ENCODE measurements around the gene IFT25.
"Not testable (repeated sequence)": the region's sequence is repeated elsewhere in the genome, so short reads cannot be mapped to it uniquely, and the experiment has no call there.

IFT25 gene

GRCh38 chr1:53945433-53946251, at the start of gene IFT25:
Gene IFT25 (minus strand): TSS chr1:53945699. CDS start chr1:53940082, 5,617 bp downstream.
- peak; percentile 99 for DNase-seq

DNA sequence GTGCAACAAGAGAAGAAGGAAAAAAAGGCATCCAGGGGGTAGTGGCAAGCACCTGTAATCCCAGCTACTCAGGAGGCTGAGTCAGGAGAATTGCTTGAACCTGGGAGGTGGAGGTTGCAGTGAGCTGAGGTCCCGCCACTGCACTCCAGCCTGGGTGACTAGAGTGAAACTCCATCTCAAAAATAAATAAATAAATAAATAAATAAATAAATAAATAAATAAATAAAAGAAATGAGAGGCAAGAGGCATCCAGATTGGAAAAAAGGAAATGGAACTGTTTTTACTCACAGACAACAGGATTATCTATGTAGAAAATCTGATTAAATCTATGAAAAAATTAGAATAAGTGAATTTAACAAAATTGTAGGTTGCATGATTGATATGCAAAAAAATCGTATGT, 49.0 kb upstream of the IFT25 start:
- DNase-seq = not testable (repeated sequence)

DNA sequence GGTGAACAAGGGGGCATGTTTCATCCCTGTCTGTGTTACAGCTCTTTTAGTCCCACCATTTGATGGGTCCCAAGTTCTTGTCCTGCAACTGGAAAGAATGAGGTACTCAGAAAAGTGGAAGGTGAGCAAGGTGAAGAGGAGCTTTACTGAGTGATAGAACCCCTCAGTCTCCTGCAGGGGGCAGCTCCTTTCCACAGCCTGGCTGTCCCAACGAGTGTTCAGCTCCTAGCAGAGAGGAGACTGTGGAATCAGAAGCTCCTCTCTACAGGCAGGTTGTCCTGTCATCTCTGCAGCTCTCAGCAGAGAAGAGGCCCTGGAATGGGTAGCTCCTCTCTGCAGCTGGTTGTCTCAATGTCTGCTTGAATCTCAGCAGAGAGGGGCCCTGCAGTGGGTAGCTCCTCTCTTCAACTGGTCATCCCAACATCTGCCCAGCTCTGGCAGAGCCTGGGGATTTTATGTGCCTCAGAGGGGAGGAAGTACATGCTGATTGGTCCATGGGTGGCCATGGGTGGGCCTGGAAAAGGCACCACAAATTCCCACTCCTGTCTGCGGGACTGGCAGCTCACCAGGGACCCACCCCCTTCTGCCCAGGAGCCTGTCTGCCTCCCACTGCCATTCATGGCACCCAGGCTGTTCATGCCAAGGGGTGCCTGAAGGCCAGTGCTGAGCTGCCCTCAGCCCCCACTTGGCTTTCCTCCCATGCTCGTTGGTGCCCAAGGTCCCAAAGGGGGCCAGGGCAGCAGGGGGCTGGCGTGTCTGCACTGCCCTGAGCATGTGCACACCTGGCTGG, 46.8 kb upstream of the IFT25 start:
- DNase-seq = no peak

DNA sequence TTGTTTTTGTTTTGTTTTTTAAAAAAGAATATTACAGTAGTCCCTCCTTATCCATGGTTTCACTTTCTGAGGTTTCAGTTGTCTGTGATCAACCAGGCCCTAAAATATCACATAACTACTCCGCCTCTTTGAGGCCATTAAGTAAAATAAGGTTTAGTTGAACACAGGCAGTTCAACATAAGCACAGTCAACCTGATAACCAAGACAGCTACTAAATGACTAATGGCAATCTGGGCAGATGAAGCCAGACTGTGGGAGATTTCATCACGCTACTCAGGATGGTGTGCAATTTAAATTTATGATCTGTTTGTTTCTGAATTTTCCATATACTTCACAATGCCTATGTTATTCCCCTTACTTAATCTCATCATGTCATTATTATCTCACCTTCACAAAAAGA, 42.4 kb upstream of the IFT25 start:
- no peak for DNase-seq

DNA sequence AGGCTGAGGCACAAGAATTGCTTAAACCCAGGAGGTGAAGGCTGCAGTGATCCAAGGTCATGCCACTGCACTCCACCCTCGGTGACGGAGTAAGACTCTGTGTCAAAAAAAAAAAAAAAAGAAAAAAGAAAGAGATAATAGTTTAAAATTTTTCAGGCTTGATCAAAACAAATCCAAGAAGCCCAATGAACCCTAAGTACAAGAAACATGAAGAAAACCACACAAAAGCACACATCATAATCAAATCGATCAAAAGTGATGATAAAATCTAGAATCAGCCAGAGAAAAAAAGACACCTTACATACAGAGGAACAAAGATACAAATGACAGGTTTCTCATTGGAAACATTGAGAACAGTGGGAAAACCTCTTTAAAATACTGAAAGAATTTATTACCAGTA, 41.0 kb upstream of the IFT25 start:
- no peak for DNase-seq

DNA sequence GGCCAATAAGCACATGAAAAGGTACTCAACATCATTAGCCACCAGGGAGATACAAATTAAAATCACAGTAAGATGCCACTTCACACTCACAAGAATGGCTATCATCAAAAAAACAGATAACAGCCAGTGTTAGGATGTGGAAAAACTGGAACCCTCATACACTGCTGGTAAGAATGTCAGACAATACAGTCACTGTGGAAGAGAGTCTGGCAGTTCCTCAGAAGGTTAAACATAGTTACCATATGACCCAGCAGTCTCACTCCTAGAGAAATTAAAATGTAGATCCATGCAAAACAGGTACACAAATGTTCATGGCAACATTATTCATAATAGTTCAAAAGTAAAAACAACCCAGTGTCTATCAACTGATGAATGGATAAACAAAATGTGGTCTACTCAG, 39.2 kb upstream of the IFT25 start:
- no peak for DNase-seq

DNA sequence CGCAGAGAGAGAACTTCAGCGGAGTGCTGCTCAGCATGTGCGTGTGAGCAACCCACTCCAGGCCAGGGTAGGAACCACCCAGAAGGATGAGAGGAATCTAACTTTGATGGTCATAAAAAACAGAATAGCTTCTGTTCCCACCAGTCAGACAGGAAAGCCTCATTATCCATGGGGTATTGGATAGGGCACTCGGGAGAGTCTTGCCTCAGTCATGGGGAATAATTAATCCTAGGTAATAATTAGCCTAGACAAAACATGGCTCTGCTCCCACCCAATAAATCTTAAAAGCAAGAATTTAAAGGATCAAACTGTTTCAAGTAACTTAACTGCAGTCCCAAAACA, 37.2 kb upstream of the IFT25 start:
- no peak for DNase-seq

- DNase-seq = no peak
Observed at GRCh38 chr1:53982034-53982762, 36.7 kb upstream of the IFT25 start.

DNA sequence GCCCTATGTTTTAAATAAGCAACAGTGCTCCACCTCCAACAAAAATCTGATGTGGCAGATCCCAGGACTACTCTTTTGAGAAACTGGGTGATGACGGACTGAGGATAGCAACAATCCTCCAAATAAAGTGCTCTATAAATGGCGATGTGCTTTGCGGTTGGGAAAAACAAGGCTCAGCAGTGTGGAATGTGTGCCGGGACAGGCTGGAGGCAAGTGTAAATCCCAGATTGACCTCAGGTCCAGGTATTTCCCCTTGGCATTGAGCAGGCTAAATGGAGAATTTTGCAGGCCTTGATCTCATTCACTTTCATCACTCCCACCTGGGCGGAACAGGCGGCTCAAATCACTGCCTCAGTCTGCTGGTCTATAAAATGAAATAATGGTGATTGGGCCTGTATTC, 35.7 kb upstream of the IFT25 start:
- no peak for DNase-seq

DNA sequence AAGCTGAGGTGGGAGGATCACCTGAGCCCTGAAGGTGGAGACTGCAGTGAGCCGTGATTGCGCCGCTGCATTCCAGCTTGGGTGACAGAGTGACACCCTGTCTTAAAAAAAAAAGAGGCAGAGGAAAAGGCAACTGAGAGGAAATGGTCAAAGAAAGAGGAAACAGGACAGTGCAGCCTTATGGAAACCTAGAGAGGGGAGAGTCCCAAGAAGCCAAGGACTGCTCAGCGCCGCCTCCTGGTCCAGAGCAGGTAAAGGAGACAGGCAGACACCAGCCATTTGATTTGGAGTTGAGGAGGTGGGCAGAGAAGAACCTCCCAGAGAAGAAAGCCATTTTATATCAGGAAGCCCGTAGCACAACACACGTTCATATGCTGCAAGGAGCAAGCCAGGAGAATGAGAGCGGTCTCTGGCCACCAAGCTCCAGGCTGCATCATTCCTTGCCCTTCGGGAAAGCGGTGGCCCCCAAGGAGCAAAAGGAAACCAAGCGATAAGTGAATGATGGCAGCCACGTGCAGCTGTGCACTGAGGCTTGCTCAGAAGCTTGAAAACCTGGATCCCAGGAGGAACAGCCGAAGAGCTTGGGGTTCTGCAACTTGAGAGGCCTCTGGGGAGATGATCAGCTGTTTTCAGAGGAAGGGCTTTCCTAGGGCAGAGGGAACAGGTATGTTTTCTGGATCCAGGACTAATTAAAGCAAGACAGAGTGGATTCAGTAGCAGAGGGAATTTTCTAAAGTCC, 34.4 kb upstream of the IFT25 start:
- DNase-seq = no peak

- DNase-seq = no peak
Observed at GRCh38 chr1:53975861-53976260, 30.4 kb upstream of the IFT25 start.

DNA sequence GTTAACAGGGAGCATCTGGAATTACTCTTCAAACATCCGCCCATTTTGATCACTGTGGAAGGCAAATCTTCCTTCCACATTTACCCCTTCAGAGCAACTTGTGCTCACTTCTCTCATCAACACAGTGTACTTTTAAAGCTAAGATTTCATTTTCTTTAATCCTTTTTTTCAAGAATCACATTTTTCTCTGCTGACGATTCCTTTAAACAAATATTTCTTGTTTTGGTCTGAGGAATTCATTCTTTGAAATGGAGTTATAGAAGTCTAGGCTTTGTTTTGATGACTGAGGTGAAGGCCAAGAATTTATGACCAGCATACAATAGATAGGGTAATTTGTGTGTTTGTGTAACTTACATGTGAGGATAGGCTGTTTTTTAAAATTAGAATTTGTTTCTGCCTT, 26.2 kb upstream of the IFT25 start:
- no peak for DNase-seq

DNA sequence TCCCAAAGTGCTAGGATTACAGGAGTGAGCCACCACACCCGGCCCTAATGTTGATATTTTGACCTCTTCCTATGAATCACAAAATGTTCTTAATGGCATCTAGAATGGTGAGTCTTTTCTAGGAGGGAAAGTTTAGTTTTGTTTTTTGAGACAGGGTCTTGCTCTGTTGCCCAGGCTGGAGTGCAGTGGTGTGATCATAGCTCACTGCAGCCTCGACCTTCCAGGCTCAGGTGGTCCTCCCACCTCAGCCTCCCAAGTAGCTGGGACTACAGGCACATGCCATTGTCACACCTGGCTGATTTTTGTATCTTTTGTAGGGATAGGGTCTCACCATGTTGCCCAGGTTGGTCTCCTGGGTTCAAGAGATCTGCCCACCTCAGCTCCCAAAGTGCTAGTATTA, 23.8 kb upstream of the IFT25 start:
- DNase-seq = not testable (repeated sequence)

DNA sequence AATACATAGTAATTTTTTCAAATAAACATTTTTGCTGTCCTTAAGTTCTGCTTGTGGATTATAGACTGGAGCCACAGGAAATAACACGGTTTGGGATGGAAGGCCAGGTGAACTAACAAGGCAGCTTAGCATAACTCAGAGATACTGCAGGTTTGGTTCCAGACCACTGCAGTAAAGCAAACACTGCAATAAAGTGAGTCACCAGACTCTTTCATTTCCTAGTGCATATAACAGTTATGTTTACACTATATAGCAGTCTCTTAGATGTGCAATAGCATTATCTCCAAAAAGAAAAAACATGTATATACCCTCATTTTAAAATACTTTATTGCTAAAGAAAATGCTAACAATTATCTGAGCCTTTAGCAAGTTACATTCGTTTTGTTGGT, 22.6 kb upstream of the IFT25 start:
- DNase-seq = no peak

- no peak for DNase-seq
Observed at GRCh38 chr1:53967409-53968124, 22.1 kb upstream of the IFT25 start.

- DNase-seq = no peak
Observed at GRCh38 chr1:53966794-53967193, 21.3 kb upstream of the IFT25 start.

DNA sequence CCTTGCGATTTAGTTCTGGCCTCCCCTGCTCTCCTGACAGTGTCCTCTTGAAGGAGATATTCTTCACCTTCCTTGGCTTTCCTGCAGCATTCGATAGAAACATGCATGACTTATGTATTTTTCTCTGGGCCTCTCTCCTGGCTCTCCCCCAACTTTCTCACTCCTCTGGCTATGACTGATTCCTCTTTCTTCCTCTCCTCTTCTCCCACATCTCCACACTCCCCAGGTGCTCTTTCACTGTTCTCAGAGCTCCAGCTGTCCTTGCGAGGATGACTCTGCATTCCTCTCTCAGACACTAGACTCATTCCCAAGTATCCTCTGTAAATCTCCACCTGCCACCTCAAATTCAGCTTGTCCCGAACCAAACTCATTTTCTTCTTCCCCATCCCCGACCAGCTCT, 18.6 kb upstream of the IFT25 start:
- DNase-seq = no peak

GRCh38 chr1:53963460-53963859, 18.0 kb upstream of the IFT25 start:
- DNase-seq = no peak

DNA sequence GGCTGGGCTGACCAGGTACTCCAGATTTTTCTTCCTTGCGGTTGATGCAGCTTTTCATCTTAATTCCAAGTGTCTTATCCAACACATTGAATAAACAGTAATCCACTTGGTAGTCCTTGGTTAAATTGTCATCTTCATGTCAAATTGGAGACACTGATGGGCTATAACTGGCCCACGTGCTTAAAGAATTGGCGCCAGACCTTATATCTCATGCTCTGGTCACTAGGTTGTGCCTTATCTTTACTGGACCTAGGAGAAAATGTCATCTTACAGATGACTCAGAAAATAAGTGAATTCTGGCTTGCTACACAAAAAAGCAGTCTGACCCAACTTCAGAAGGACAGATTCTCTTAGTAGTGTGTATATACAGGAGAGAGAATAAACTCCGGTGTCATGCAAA, 16.9 kb upstream of the IFT25 start:
- no peak for DNase-seq

- no peak for DNase-seq
Observed at GRCh38 chr1:53959664-53960250, 14.3 kb upstream of the IFT25 start.

DNA sequence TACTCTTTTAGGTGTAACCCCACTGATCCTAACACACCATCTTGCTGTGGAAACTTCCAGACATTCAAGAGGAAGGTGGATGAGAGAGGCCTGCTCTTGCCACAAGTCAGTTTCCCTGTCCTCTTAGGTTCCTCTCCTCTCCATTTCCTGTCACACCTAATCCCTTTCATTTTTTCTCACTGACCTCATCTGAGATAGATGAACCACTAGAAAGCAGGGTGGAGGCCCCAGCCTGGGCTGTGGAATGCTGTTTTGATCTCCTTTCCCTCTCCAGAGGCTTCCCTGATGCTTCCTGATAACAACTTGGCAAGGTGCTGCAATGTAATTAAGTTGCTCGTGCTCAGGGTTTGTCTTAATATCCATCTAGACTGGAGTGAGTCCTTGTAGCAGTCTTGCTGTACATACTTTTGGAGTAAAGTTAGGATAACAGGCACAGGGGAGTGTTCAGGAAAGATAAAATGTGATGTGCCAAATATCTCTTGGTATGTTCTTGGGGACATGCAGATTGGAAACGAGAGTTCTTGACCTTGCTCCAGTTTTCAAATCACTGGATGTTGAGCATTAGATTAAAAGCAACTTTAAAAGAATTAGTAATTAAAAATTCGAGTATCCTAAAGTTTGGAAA, 11.8 kb upstream of the IFT25 start:
- DNase-seq = no peak

All from stimulated activated CD4-positive, alpha-beta T cell treated with anti-CD3 and anti-CD28 coated beads, Interleukin-4, amount 100 ng/mL, for 1 hour (primary cell).